ENCODE measurements around the gene GALNTL6.

GRCh38 chr4:172631832-172632231, 818.6 kb downstream of the GALNTL6 start:
- TF ChIP-seq EZH2phosphoT487 (conservative IDR thresholded peaks at IDR 0.05; ENCODE audit: low read length) (no peak), CTCF (IDR thresholded peaks at IDR 0.05; ENCODE audit: insufficient read depth, low read length, poor library complexity, severe bottlenecking) (no peak)
